H9 (cell line): ENCODE results near the gene OR52E4. TPM values are rescaled to one million over a fixed set of nuclear protein-coding genes. Genes with fewer than 3 reads are reported as not detected.

ENCODE experiments used
- DNase-seq: peaks from one replicate; pipeline ENCODE4 v3.0.0-alpha.2; 2017
- H2AFZ ChIP-seq: one replicate; pipeline ENCODE4 v1.6.1; 2013; ENCODE audit warnings: mild to moderate bottlenecking, low read length, control low read depth, moderate library complexity
- H2AK5ac ChIP-seq: 2 replicates; pipeline ENCODE4 v1.6.1; 2013; ENCODE audit warnings: low read length, control low read depth, mixed read lengths; ENCODE audit not compliant: insufficient read length
- H2BK120ac ChIP-seq: one replicate; pipeline ENCODE4 v1.6.1; 2013; ENCODE audit warnings: low read depth, mild to moderate bottlenecking, low read length, control low read depth, inconsistent platforms; ENCODE audit not compliant: poor library complexity, severe bottlenecking
- H2BK12ac ChIP-seq: 2 replicates; pipeline ENCODE4 v1.6.1; 2013; ENCODE audit warnings: low read length, control low read depth, mixed read lengths, low read depth; ENCODE audit not compliant: insufficient read length
- H2BK15ac ChIP-seq: 2 replicates; pipeline ENCODE4 v1.6.1; 2013; ENCODE audit warnings: low read depth, low read length, control low read depth
- H2BK20ac ChIP-seq: one replicate; pipeline ENCODE4 v1.6.1; 2013; ENCODE audit warnings: low read depth, mild to moderate bottlenecking, low read length, control low read depth, inconsistent platforms; ENCODE audit not compliant: poor library complexity, severe bottlenecking
- H2BK5ac ChIP-seq: 2 replicates; pipeline ENCODE4 v1.6.1; 2013; ENCODE audit warnings: low read length, control low read depth, mixed read lengths; ENCODE audit not compliant: insufficient read length
- H3K14ac ChIP-seq: 2 replicates; pipeline ENCODE4 v1.6.1; 2013; ENCODE audit warnings: low read length, control low read depth; ENCODE audit not compliant: insufficient read depth
- H3K18ac ChIP-seq: 2 replicates; pipeline ENCODE4 v1.6.1; 2013; ENCODE audit warnings: low read depth, mild to moderate bottlenecking, mixed read lengths, low read length, control low read depth; ENCODE audit not compliant: insufficient read length
- H3K23ac ChIP-seq: 2 replicates; pipeline ENCODE4 v1.6.1; 2013; ENCODE audit warnings: low read length, control low read depth, mixed read lengths, low read depth; ENCODE audit not compliant: insufficient read length
- H3K23me2 ChIP-seq: 2 replicates; pipeline ENCODE4 v1.6.1; 2013; ENCODE audit warnings: low read depth, mild to moderate bottlenecking, mixed read lengths, low read length, control low read depth; ENCODE audit not compliant: insufficient read length, poor library complexity, severe bottlenecking
- H3K27ac ChIP-seq: 2 replicates; pipeline ENCODE4 v1.5.1; 2013; ENCODE audit warnings: low read length, control low read depth, mixed read lengths, low read depth; ENCODE audit not compliant: insufficient read length
- H3K27me3 ChIP-seq: 2 replicates; pipeline ENCODE4 v1.6.1; 2013; ENCODE audit warnings: low read length, control low read depth, inconsistent platforms; ENCODE audit not compliant: insufficient read depth
- H3K4ac ChIP-seq: 2 replicates; pipeline ENCODE4 v1.6.1; 2013; ENCODE audit warnings: low read depth, mild to moderate bottlenecking, control low read depth, inconsistent platforms, low read length, moderate library complexity
- H3K4me1 ChIP-seq: 2 replicates; pipeline ENCODE4 v1.6.1; 2013; ENCODE audit warnings: low read length, control low read depth, inconsistent platforms; ENCODE audit not compliant: insufficient read depth
- H3K4me2 ChIP-seq: 2 replicates; pipeline ENCODE4 v1.6.1; 2013; ENCODE audit warnings: low read length, control low read depth, mixed read lengths; ENCODE audit not compliant: insufficient read length, insufficient read depth
- H3K56ac ChIP-seq: 2 replicates; pipeline ENCODE4 v1.6.1; 2013; ENCODE audit warnings: low read depth, mild to moderate bottlenecking, mixed read lengths, low read length, control low read depth; ENCODE audit not compliant: insufficient read length
- H3K79me1 ChIP-seq: 2 replicates; pipeline ENCODE4 v1.6.1; 2013; ENCODE audit warnings: low read depth, mild to moderate bottlenecking, moderate library complexity, low read length, control low read depth, inconsistent platforms; ENCODE audit not compliant: insufficient read depth, poor library complexity, severe bottlenecking
- H3K79me2 ChIP-seq: 2 replicates; pipeline ENCODE4 v1.6.1; 2013; ENCODE audit warnings: low read length, control low read depth, inconsistent platforms; ENCODE audit not compliant: insufficient read depth
- H3K9ac ChIP-seq: 2 replicates; pipeline ENCODE4 v1.6.1; 2013; ENCODE audit warnings: low read length, control low read depth, mixed read lengths; ENCODE audit not compliant: insufficient read length; ENCODE audit errors: extremely low read depth
- H3K9me3 ChIP-seq: one replicate; pipeline ENCODE4 v1.6.1; 2013; ENCODE audit warnings: low read depth, low read length, inconsistent platforms; ENCODE audit not compliant: control insufficient read depth
- H3T11ph ChIP-seq: one replicate; pipeline ENCODE4 v1.6.1; 2013; ENCODE audit warnings: mild to moderate bottlenecking, low read length, control low read depth, inconsistent platforms
- H4K20me1 ChIP-seq: one replicate; pipeline ENCODE4 v1.6.1; 2013; ENCODE audit not compliant: control insufficient read depth, insufficient read length, insufficient read depth
- H4K5ac ChIP-seq: 2 replicates; pipeline ENCODE4 v1.6.1; 2013; ENCODE audit warnings: low read depth, mild to moderate bottlenecking, mixed read lengths, low read length, control low read depth; ENCODE audit not compliant: insufficient read length
- H4K8ac ChIP-seq: replicated peaks from 2 replicates; pipeline ENCODE4 v1.6.1; 2013; ENCODE audit warnings: low read length, control low read depth, mixed read lengths, low read depth; ENCODE audit not compliant: insufficient read length
- H4K91ac ChIP-seq: 2 replicates; pipeline ENCODE4 v1.6.1; 2013; ENCODE audit warnings: low read depth, mild to moderate bottlenecking, moderate library complexity, mixed read lengths, low read length, control low read depth; ENCODE audit not compliant: insufficient read length
- H3K27ac Mint-ChIP-seq, 3 experiments: 2 replicates in 2 of 3; 3 replicates in 1 of 3; pipeline ENCODE4 v1.8.0; 2020 to 2021; ENCODE audit warnings: mixed read lengths in 3 of 3, mild to moderate bottlenecking in 1 of 3, moderate library complexity in 1 of 3
- H3K27me3 Mint-ChIP-seq: 2 replicates; pipeline ENCODE4 v1.8.0; 2021; ENCODE audit warnings: low read depth, mild to moderate bottlenecking, moderate library complexity, mixed read lengths
- H3K36me3 Mint-ChIP-seq, 3 experiments: 2 replicates in 2 of 3; 3 replicates in 1 of 3; pipeline ENCODE4 v1.8.0; 2020 to 2021; ENCODE audit warnings: low read depth in 3 of 3, mixed read lengths in 3 of 3; ENCODE audit not compliant: insufficient read depth in 1 of 3
- H3K4me1 Mint-ChIP-seq, 2 experiments: 2 replicates each; pipeline ENCODE4 v1.8.0; 2020; ENCODE audit warnings: mixed read lengths in 2 of 2
- H3K4me3 Mint-ChIP-seq, 2 experiments: 2 replicates in 1 of 2; 3 replicates in 1 of 2; pipeline ENCODE4 v1.8.0; 2020 to 2021; ENCODE audit warnings: mild to moderate bottlenecking in 2 of 2, mixed read lengths in 2 of 2, moderate library complexity in 1 of 2
- H3K9me3 Mint-ChIP-seq, 2 experiments: 2 replicates in 1 of 2; 3 replicates in 1 of 2; pipeline ENCODE4 v1.8.0; 2020; ENCODE audit warnings: mild to moderate bottlenecking in 2 of 2, mixed read lengths in 2 of 2, moderate library complexity in 1 of 2
- WGBS: extraction: QIAGEN DNeasy Blood & Tissue Kit; methylation state at CpG from one replicate; pipeline ENCODE4 v1.1.7; 2013; ENCODE audit warnings: missing lambda C conversion rate, low lambda C conversion rate, mixed read lengths; ENCODE audit not compliant: insufficient read length; ENCODE audit errors: extremely low coverage; 5-methylcytosine and 5-hydroxymethylcytosine counted together
- total RNA-seq: library from RNA; stranded (reverse); gene quantifications from 2 replicates; pipeline ENCODE4 v1.2.1, GENCODE V29; 2021
- TF ChIP-seq, protein P1 (sequence below): fragments of 200-600 bp; sonication (generic); conservative IDR thresholded peaks from 3 replicates; pipeline ENCODE4 v1.8.0; 2021; ENCODE audit warnings: antibody characterized with exemption, mild to moderate bottlenecking

OR52E4 gene
- total RNA-seq, 1 experiment from 2014 or later: not detected

DNA sequence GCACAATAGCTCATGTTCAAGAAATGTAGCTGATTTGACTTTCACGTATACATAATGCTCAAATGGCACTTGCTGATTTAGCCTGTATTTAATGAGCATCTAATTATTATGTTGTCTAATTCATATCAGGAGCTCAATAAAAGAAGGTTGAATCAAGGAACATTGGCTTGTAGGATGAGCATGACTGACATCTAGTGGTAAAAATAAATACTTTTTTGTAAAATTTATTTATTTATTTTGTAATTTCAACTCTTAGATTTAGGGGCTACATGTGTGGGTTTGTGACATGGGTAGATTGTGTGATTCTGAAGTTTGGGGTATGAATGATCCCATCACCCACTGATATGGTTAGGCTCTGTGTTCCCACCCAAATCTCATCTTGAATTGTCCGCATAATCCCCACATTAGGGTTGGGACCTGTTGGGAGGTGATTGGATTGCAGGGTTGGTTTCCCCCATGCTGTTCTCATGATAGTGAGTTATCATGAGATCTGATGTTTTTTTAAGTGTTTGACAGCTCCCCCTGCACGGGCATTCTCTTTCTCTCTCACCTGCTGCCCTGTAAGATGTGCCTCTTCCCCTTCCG, 10.9 kb downstream of the OR52E4 start:
- DNase-seq: no peak
- no peak overlapping the region for H3K14ac ChIP-seq
- no peak overlapping the region for H2BK120ac ChIP-seq
- H3K4me1 Mint-ChIP-seq: peaks cover 0 to 10% of the 10 kb centered on the region in 2 experiments; a peak in 2 of 4 replicates
- no peak overlapping the region for H2BK20ac ChIP-seq
- no peaks in the 10 kb centered on the region for H3K36me3 Mint-ChIP-seq
- H3K9me3 ChIP-seq: no peaks in the 10 kb centered on the region
- H4K8ac ChIP-seq: no peak overlapping the region
- H3K27me3 Mint-ChIP-seq: no peaks in the 10 kb centered on the region
- no peak overlapping the region for H3T11ph ChIP-seq
- no peaks in the 10 kb centered on the region for H3K9me3 Mint-ChIP-seq
- no peak overlapping the region for H2AK5ac ChIP-seq
- no peak overlapping the region for H3K4ac ChIP-seq
- H3K18ac ChIP-seq: no peak overlapping the region
- H2BK15ac ChIP-seq: no peak overlapping the region
- H2BK5ac ChIP-seq: no peak overlapping the region
- no peak overlapping the region for H4K91ac ChIP-seq
- H2AFZ ChIP-seq: no peak overlapping the region
- H3K79me1 ChIP-seq: no peaks in the 10 kb centered on the region
- no peaks in the 10 kb centered on the region for H3K23me2 ChIP-seq
- no peak overlapping the region for H4K5ac ChIP-seq
- no peak overlapping the region for H3K4me3 Mint-ChIP-seq
- no peaks in the 10 kb centered on the region for H3K4me1 ChIP-seq
- no peak overlapping the region for H3K9ac ChIP-seq
- H2BK12ac ChIP-seq: no peak overlapping the region
- H3K27ac Mint-ChIP-seq: no peak overlapping the region
- no CpG with 5 or more reads among the region's 4 CpGs for whole genome bisulfite sequencing
- no peak overlapping the region for H3K27ac ChIP-seq
- no peaks in the 10 kb centered on the region for H3K27me3 ChIP-seq
- TF ChIP-seq, protein P1, sequence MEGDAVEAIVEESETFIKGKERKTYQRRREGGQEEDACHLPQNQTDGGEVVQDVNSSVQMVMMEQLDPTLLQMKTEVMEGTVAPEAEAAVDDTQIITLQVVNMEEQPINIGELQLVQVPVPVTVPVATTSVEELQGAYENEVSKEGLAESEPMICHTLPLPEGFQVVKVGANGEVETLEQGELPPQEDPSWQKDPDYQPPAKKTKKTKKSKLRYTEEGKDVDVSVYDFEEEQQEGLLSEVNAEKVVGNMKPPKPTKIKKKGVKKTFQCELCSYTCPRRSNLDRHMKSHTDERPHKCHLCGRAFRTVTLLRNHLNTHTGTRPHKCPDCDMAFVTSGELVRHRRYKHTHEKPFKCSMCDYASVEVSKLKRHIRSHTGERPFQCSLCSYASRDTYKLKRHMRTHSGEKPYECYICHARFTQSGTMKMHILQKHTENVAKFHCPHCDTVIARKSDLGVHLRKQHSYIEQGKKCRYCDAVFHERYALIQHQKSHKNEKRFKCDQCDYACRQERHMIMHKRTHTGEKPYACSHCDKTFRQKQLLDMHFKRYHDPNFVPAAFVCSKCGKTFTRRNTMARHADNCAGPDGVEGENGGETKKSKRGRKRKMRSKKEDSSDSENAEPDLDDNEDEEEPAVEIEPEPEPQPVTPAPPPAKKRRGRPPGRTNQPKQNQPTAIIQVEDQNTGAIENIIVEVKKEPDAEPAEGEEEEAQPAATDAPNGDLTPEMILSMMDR: peak; percentile 71
- no peaks in the 10 kb centered on the region for H4K20me1 ChIP-seq
- no peak overlapping the region for H3K56ac ChIP-seq
- H3K23ac ChIP-seq: no peak overlapping the region
- no peaks in the 10 kb centered on the region for H3K79me2 ChIP-seq
- no peak overlapping the region for H3K4me2 ChIP-seq
